GM19099 (cell line): ENCODE results near the gene ST6GALNAC3.

Source experiments
- POLR2A ChIP-seq: IDR thresholded peaks from 3 replicates; pipeline ENCODE4 v1.6.1; 2011; ENCODE audit warnings: low read depth; ENCODE audit not compliant: insufficient read length; ENCODE audit errors: extremely low read depth

ST6GALNAC3 gene

DNA sequence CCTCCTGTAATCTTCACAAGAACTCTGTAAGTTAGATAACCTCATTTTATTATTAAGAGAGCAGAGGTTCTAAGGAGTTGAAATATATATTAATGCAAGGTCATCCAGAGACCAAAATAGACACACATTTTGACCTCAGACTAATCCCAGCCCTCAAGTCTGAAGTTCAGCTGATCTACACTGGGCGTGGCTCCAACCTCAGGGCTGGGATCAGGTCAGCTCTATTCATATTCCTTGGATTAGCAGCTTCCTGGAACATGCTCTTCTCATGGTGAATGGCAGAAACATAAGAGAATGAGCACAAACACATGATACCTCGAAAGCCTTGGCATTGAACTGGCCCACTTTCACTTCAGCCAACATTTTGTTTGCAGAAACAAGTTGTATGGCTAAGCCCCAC is 592.0 kb downstream of the ST6GALNAC3 start:
- TF ChIP-seq POLR2A, result no peak

DNA sequence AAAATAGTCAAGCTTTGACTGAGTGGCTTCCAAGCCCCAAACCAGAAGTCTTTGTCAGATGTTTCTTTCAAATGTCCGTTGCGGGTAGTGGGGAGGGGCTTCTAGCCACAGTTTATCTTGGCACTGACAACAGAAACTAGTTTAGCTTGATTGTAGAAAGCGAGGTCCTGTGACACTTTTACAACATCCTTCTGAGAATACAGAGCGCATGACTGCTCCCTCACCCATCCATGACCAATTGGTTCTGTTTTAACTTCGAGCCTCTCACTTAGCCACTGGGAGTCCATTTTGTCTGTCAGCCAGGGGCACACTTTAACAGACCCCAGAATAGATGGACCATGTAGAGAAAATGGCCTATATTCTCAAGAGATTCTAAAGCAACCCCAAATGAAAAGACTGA is 593.5 kb downstream of the ST6GALNAC3 start:
- no peak for TF ChIP-seq POLR2A

DNA sequence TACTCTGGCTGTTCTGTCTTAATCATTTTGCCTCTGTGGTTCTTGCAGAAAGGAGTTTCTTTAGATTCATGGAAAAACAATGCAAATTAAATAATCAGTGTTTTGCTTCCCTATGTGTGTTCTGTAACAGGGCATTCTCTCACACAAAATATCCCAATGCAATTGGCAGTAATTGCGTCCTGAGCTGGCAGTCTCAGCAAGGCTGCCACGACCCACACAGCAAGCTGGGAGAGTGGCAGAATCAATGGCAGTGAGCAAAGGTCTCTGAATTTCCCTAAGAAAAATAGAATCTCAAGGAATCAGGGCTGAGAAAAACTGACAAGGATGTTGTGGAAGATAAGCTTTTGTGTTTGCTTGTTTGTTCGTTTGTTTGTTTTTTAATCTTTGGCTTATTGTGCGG is 594.6 kb downstream of the ST6GALNAC3 start:
- TF ChIP-seq POLR2A, result no peak

DNA sequence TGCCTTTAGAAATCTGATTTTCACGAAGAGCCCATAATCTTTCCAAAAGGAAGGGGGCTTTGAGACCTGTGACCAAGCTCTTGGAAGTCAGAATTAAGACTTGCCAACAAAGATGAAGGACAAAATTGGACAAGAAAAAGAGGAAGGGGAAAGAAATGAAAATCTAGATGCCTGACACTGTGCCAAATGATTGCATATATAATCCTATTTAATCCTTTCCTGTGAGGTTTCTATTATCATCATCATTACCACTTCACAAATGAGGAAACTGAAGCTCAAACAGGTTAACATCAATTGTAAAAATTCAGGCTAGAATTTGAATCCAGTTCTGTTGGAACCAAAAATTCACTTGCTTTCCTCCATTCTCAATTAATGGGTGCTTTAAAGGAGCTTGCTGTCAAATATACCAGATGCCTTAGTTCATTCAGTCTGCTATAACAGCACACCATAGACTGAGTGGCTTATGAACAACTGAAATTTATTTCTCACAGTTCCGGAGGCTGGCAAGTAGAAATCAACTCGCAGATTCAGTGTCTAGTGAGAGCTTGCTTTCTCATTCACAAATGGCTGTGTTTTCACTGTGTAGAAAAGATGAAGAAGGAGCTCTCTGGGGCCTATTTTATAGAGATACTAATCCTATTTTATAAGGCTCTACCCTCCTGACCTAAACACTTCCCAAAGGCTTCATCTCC is 595.2 kb downstream of the ST6GALNAC3 start:
- TF ChIP-seq POLR2A, result no peak

DNA sequence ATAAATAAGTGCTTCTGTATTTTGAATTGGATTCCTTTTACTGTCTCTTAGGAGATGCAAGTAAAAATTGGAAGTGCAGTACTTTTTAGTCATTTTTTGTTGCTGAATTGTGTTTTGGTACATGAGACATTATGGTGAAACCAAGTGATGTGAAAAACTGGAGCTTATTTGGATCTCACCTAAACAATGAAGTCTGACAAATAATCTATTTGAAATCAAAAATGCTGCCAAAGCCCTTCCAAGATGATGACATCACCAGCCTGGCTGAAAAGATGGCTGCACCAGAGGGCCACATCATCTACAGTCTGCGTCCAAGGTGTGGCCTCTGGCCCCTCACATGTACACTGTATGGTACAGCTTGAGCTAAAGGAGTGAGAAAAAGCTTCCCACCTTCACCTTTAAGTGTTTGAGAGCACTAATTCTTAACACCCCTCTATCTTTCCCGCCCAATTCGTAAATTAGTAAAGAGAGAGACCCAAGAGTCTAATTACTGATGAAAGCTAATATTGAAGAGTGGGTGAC is 600.2 kb downstream of the ST6GALNAC3 start:
- no peak for TF ChIP-seq POLR2A

DNA sequence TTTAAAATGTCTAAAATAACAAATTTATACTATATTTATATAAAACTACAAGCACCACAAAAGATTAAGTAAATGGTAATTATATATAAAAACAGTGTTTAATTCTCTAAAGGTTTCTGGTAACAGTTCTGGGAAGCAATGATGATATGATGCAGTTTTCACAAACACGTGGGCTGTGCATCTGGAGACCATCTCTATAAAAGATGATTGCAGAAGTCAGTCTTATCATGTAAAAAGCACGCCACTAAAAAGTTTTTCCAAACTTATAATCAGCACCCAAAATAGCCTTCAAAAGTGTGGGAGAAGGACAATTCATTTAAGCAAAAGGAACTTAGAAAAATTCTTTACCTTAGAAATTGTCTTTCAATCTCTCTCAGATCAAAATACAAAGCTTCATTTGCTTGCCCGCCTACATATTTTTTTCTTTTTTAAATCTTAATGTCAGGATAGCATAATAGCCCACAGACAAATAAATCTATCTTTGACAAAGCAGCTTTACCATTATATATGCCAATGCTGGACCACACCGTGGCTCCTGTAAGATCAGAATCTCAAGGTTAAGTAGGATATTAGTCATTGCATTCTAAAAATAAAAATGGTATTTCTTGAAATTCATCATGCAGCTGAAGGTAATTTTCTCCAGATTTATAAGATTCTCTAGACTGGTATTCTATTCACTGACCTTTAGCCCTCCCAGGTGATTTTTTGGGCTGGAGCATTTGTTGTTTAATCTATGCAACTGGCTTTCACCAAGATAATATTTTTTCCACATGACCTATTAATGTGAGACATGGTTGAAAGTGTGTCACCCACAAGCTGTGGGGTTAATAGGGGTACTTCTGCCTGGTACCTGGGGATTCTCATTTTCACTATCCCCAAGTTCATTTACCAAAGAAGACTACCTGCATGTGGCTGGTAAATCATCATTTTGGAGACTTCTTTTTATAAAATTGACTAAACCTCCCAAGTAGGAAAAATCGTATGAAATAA is 603.2 kb downstream of the ST6GALNAC3 start:
- no peak for TF ChIP-seq POLR2A

DNA sequence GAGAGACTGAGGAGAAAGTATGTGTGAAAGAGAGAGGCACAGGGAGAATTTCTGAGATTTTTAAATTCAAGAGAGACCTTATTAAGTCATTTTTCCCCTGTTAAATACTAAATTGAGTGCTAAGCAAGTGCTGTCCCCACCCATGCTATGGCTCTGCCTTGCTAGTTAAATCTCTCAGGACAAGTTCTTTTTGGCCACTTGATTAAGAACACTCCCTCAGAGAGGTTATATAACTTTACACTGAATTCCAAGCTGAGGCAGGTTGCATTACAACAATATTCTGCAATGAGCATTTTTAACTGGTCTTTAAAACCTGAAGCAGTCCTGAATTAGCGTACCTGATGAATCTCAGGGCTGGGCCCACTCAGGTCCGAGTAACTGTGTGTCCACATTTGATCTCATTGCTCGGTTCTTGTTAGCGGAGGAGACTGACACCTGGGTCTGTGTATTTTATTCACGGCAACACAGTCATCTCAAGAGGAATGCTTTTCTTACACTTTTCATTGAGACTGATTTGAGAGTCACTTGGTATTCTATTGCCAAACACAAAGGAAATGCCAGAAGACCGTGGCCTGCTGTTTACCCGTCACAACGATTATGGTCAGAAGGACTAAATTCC is 605.1 kb downstream of the ST6GALNAC3 start:
- no peak for TF ChIP-seq POLR2A

DNA sequence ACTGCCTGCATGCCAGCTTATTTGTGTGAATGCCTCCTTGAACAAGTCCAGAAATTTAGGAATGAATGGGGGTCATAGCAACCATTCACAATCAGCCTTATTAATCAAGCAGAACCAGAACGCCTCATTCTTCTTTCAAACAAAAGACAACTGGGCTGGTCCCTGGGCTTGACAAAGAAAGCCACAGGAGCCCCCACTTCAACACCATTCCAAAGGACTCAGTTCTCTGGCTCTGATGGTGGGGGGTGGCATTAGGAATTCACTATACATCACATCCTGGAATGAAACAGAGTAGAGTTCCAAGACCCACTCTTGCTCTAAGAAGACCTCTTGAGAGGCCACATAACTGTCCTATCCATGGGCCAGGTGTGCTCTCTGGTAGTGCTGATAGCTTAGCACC is 606.1 kb downstream of the ST6GALNAC3 start:
- no peak for TF ChIP-seq POLR2A

DNA sequence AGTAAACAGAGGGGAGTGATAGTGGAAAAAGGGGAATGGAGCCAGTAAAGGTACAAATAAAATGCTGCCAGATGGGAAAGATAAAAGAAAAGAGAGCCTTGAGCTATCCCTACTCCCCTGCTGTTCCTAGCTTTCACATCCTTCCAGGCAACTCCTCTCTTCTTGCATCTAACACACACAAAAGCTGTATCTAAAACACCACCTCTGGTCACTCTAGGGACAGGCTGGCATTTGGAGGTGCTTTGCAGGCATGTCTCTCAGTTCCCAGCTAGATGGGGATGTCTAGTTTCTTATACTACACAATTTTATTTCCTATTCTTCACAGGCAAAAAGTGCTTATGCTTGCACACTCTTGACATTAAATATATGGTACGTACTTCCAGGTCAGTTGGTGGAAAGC is 607.6 kb downstream of the ST6GALNAC3 start:
- TF ChIP-seq POLR2A, result no peak
